GM19099 (cell line): ENCODE results near the gene RALGDS.

Source experiments
- POLR2A ChIP-seq: IDR thresholded peaks from 3 replicates; pipeline ENCODE4 v1.6.1; 2011; ENCODE audit warnings: low read depth; ENCODE audit not compliant: insufficient read length; ENCODE audit errors: extremely low read depth

RALGDS gene

DNA sequence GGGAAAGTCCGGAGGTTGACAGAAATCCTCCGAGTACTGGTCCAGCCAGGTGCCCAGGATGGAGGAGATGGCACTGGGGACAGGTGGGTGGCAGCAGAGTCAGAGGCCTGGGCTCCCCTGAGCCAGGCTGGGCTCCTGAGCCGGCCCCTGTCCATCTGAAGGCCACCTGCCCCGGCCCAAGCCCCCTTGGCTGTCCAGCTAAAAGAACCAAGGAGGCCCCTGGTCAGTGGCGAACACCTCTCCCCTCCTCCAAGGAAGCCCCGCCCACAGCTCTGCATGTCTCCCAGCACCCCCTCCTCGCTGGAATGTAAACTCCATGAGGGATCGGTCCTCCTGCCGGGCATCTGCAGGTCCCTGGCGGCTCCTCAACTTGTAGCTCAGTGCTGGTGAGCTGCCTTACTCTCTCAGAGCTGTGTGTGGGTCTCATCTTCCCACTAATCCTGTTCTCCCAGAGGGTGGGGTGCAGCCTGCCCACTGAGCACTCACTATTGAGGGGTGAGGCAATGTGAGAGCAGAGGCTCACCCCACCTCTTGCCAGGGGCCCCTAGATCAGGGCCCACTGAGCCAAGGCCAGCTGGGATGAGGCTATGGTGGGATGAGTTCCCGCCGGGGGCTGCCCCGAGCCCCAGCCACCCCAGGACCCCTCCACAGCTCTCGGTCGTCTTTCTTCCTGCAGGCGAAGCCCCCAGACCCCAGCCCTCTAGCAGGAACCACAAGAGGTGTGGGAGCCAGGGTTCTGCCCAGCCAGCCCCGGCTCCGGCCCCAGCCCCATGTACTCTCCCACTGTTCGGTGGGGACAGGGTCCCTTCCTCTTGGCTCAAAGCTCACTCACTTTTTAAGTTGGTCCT lies 12.0 kb downstream of the RALGDS start:
- no peak for TF ChIP-seq POLR2A

DNA sequence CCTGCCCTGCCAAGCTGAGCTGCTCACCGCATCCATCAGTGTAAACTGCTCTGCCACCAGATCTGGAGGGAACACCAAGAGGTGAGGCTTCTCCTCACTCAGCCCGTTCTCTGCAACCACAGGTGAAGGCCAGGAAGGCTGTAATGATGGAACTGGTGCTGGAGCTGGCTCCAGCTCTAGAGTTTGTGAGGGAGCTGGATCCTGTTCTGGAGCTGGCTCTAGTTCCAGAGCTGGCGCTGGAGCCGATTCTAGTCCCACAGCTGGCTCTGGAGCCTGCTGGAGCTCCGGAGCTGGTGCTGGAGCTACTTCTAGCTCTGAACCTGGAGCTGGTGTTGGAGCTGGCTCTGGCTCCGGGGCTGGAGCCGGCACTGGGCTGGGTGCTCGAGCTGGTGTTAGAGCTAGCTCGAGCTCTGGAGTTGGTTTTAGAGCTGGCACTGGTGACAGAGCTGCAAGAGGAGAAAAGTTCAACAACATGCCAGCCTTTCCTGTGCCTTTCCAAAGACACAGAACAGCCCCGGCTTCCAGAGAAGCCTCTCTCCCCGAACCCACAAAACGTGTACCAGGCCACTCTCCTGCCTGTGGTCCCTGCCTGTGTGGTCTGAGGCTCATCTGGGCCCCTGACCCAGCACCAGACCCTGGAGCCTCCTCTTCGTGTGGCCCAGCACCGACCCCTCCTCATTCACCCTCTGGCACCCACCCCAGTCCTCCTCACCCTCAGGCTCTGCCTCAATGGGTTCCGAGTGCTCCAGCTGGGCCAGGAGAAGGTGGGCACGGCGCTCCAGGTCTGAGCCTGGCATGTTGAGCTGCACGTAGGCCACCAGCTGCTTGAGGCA lies 12.9 kb downstream of the RALGDS start:
- no peak for TF ChIP-seq POLR2A

GRCh38 chr9:133107245-133107722 lies 13.8 kb downstream of the RALGDS start:
- no peak for TF ChIP-seq POLR2A

GRCh38 chr9:133106511-133107244 lies 14.4 kb downstream of the RALGDS start:
- TF ChIP-seq POLR2A: no peak

- TF ChIP-seq POLR2A: no peak
Observed at GRCh38 chr9:133105461-133105770, 15.6 kb downstream of the RALGDS start.

DNA sequence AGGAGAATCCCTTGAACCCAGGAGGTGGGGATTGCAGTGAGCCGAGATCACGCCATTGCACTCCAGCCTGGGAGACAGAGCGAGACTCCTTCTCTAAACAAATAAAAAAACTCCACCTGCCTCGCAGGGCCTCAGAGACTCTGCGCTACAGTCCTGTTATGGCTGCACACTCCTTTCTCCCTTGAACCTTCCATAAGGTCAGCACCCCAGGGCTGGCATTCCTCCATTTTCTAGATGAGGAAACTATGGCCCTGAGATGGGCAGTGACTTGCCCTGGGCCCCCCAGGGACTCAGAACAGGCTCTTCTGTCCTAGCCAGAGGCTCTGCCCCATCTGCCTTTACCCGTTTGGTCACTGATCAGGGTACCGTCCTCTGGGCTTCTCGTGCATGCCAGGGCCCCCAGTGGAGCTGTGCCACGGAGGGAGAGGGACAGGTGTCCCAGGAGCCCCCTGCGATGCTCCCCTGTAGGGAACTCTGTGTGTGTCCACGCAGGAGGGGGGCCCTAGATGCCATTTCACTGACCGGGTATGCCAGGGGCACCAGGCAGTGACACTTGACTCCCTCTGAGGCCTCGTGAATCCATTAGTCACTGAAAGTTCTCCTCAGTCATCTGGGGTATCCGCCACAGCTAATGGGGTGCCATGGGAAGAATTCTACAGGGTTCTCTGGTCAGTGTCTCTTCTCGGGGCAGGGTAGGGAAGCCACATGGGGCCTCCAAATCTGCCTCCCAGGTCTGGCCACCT lies 16.2 kb downstream of the RALGDS start:
- no peak for TF ChIP-seq POLR2A

DNA sequence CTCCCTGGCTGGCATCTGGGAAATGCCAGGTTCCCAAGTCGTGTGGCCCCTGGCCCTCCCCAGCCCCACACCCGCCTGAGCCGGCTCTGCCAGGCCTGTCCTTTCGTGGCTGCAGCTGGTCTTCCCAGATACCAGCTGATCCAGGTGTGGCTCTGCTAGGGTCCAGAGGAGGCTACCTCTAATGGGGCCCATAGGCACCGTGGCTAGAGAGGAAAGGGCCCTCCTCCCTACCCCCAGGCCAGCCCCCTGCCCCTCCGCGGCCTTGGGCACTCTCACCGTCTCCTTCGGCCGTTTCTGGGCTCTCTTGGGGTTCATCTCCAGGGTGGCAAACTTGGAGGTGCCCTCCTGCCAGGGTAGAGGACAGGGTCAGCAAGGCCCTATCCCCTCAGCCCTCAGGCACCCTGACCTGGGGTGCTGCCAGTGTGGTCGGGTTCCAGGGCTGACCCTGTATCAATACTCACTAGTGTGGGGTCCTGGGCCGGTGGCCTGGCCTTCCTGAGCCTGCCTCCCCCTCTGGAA lies 17.0 kb downstream of the RALGDS start:
- TF ChIP-seq POLR2A: no peak

- no peak for TF ChIP-seq POLR2A
Observed at GRCh38 chr9:133103183-133103986, 17.7 kb downstream of the RALGDS start.

DNA sequence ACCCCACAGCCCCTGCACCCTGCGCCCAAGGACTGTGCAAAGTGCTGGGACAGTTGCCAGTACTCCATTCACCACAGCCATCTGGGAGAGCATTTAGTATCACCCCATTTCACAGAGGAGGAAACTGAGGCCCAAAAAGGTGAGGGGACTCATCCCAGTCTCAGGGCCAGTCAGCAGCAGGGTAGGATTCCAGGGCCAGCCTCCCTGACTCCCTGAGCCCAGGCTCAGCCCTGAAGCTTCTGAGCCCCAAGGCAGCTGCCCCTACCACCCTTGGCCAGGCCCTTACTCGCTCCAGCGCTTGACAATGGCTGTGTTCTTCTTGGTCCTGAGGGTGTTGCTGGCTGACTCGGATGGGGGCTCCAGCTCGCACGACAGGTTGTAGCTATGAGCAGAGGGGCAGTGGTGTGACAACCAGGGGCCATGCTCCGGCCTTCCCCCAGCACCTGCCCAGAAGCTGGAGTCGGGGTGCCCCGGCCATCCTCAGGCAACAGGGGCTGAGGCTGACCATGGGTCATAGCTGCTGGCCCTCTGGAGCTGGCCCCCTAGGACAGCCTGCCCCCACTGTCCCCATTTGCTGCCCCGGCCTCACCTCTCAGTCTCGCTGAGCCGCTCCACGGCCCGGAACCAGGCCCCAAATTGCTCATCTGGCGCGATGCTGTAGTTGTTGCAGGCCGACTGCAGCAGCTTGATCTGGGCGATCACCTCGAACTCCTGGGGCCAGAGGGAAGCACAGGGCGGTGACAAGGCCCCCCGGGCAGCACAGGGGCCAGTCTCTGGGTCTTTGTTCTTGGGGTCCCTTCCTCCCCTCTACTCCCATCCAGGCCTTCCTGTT lies 18.6 kb downstream of the RALGDS start:
- no peak for TF ChIP-seq POLR2A

DNA sequence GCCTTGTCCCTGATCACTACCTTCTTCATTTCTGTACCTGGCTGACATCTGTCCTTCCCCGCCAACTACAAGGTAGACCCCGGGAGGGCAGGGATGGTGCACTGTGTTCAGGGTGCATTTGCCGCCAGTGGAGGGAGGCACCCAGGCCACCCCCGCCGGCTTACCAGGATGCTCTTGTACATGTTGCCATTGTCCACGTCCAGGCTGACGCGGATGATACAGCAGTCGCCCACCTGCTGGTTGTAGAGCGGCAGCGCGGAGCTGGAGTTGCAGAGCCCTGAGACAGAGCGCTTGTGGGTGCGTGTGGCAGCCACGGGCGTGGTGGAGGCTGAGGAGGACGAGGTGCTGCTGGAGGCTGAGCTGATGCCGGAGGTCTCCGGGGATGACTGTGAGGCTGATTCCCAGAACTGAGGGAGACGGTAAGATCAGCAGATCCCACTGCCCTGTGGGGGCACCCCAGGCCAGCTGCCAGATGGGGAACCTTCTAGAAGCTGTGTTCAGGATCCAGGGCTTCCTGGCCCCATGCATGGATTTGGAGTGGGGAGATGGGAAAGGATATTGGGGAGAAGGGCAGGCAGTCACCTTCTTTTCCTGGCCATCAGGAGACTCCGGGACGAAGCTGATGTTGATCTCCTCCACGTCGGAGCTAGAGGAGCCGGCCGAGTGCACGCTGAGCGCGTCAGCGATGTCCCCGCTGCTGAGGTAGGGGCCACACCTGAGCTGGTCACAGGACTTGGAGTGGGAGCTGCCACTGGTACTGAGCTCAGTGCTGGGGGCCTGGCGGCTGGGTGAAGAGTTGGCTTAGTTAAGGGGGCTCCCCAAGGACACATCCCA lies 19.5 kb downstream of the RALGDS start:
- TF ChIP-seq POLR2A: no peak

DNA sequence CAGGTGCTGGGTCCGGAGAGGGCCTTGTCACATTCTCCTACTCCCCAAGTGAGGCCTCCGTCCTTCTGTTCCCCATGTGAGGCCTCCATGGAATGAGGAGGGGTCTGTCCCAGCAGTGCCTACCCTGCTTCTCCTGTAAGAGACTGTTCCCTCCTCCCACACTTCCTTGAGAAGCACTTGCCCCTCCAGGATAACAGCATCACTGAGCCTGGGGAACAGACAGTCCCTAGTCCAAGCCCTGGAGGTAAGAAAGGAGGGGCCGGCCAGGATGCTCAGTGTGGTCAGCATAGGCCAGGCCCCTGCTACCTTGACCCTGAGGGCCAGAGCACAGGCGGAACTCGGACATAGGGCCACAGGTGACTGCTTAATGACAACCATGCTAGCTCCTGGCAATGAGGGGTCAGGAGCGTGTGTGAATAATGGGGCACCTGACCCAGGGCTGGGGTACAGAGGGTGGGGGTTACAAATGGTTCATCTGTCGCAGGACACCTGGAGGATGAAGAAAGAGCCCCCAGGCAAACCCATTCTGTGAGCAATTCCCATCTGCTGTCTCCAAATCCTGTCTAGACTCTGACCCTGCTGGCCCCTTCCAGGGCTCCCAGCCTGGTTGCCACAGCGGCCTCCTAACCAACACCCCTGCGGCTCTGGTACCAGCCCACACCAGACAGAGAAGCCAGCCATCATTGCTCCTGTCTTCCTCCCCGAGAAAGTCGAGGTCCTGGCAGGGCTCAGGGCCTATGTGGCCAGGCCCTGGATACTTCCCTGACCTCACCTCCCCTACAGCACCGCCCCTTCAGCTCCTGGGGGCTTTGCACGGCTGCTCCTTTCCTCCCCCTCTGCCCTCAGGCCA lies 20.3 kb downstream of the RALGDS start:
- no peak for TF ChIP-seq POLR2A
